Right forelimb (tissue), 1 donor: ENCODE measurements around the gene KDM4B.

Source experiments
- DNase-seq: peaks from one replicate; pipeline ENCODE4 v3.0.0-alpha.2; 2018

KDM4B gene

GRCh38 chr19:5141850-5142724, 173.2 kb downstream of the KDM4B start:
- DNase-seq, result no peak

DNA sequence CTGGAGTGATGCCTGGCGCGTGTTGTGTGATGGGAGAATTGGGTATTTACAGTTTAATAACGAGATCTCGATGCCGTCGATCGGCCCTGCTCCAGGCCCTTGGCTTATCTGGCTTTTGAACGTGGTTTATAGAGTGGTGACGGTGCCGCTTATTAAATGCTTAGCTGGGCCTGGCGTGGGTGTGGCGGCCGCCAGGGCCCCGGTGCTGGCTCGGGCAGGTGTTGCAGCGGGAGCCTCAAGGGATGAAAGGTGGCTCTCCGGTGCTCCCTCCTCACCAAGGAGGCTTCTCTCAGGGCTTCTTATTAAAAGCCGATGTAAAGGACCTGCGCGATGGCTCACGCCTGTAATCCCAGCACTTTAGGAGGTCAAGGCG, 173.8 kb downstream of the KDM4B start:
- no peak for DNase-seq

GRCh38 chr19:5143471-5144411, 174.8 kb downstream of the KDM4B start:
- DNase-seq, result no peak

- no peak for DNase-seq
These were observed 175.7 kb downstream of the KDM4B start for GRCh38 chr19:5144545-5145179.

DNA sequence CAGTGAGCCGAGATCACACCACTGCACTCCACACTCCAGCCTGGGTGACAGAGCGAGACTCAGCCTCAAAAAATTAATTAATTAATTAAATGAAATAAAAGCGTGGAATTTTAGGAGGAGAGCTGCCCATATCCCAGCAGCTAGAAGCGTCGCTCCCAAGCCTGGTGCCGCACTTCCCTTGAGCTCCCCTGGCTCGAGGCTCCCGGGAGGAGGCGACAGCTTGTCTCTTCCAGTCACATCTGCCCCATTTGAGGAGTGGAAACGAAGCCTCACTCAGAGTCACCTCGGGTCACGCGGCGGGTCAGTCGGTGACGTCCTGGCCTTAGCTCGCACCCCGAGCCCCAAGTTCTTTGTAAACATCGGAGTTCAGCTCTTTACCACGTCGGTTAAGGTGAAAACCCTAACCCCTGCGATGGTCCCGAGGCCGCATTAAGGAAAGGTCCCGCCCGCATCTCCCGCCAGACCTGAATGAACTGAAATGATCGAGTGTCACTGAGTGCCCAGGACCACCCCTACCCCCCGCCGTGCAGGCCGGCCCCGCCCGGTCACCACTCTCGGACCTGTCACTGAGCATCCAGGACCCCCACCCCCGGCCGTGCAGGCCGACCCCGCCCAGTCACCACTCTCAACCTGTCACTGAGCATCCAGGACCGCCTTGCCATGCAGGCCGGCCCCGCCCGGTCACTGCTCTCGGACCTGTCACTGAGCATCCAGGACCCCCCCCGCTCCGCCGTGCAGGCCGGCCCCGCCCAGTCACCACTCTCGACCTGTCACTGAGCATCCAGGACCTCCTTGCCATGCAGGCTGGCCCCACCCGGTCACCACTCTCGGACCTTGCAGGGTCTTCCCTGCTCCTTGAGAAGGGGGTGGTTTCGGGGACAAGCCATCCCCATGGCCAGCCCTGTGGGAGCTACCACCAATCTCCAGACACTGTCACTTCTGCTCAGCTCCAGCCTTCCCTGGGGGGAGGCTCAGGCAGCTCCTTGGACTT, 176.9 kb downstream of the KDM4B start:
- DNase-seq, result no peak

DNA sequence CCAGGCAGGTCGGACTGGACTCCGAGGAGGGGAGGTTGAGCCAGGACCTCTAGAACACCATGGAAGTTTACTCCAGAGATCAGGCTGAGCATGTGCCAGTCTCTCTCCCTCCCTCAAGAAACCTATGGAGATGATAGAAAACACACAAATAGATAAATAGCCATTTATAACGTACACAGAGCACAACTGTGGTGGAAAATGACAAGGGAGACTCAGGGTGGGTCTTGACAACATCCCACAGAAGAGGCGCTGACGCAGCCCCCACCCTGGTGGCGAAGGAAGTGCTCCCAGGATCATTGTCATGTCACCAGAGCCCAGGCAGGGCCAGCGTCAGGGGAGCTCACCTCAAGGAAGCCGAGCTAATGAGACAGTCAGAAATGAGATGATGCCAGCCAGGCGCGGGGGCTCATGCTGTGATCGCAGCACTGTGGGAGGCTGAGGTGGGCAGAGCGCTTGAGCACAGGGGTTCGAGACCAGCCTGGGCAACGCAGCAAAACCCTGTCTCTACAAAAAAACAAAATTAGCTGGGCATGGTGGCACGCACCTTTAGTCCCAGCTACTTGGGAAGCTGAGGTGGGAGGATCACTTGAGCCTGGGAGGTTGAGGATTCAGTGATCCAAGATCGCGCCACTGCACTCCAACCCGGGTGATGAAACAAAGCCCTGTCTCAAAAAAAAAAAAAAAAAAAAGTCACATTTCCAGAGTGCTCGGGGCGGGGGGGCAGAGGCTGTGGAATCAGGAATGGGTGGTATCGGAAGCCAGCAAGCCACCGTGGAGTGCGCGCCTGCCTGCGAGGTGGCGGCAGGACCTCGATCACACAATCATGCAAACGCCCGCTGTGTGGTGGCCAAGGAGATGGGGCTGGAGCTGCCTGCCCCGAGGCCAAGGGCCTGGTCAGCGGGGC, 178.4 kb downstream of the KDM4B start:
- DNase-seq, result no peak

GRCh38 chr19:5147978-5148793, 179.3 kb downstream of the KDM4B start:
- DNase-seq, result no peak

DNA sequence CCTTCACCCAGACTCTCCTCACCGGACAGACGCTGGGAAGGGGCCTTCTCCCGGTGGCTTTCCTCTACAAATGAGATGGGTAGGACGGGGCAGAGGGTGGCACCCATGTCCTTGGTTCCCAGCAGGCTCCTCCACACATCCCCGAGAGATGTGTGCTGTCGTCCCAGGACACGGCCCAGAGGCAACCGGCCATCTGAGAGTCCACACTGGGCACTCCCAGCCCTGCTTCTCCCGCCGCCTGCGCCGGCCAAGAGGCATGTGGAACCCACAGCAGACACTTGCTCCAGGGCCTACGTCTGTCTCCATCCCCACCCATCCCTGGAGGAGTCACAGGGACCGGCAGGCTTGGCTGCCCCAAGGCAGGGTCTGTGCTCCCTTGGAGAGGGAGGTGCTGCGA, 179.9 kb downstream of the KDM4B start:
- no peak for DNase-seq

DNA sequence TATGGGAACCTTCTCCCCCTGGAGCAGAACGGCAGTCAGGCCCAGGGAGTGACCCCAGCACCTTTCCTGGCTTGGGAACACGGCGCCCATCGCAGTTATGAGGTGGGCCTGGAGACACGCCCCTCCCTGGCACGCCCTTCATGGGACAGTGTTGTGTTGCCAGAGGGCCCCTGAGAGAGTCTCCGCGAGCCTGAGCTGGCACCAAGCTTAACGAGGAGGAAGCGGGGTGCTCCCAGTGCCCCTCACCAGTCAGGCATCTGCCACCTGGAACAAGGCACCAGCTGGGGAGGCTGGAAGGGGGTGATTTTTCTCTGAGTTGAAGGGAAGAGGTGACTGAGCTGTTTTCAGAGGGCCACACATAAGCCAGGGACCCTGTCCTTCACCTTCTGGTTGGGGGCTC, 180.6 kb downstream of the KDM4B start:
- DNase-seq, result no peak

DNA sequence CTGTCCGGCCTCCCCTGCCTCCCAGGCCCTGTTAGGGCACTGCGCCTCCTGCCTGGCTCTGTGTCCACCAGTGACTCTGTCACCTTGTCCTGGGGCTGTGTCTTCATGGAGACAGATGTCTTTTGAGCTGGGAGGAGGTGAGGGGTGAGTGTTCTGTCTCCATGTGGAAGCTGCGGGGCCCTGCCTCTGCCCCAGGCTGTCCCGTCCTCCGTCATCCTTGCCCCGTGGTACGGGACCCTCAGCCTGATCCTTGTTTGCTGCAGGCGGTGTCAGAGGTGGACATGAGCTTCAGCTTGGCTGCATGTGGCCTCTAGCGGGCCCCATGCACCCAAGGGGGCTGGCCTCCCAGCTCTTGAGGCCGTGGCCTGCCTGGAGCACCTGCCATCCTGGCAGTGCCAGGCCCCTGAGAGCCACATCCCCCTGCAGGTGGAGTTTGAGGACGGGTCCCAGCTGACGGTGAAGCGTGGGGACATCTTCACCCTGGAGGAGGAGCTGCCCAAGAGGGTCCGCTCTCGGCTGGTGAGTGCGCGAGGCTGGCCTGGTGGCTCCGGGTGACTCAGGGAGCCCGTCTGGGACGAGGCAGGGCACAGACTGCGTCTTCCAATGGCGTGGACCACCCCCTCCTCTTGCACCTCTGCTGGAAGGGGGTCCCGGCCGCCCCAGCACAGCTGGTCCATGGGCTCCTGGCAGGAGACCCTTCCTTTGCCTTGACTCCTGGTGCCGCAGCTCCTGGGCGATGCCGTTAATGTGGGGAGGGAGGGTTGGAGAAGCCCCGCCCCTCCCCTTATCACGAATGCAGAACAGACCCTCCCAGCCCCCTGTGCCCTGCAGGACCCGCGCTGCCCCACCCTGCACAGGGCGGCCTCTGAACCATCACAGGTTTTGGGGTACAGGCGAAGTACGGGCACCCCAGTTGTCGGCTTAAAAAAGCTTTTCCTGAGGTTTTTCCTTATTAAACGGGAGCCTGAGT, 181.3 kb downstream of the KDM4B start:
- DNase-seq, result no peak

DNA sequence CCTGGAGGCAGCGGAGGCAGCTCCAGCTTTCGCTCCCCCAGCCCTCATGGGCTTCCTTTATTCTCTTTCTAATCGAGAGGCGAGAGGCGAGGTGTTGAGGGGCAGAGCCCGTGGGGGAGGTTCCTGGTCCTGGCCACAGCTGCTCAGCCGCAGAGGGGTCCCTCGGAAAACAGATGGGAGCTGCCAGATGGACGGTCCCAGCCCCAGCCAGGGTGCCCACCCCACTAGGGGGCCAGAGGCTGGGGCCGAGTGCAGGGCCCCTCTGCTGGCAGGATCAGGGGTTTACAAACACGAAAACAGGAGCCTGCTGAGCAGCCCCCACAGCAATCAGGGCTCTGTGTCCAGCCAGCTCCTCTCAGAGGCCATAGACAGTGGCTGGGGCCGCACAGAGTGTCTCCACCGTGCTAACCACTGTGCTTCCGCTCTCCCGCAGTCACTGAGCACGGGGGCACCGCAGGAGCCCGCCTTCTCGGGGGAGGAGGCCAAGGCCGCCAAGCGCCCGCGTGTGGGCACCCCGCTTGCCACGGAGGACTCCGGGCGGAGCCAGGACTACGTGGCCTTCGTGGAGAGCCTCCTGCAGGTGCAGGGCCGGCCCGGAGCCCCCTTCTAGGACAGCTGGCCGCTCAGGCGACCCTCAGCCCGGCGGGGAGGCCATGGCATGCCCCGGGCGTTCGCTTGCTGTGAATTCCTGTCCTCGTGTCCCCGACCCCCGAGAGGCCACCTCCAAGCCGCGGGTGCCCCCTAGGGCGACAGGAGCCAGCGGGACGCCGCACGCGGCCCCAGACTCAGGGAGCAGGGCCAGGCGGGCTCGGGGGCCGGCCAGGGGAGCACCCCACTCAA, 182.2 kb downstream of the KDM4B start:
- no peak for DNase-seq

DNA sequence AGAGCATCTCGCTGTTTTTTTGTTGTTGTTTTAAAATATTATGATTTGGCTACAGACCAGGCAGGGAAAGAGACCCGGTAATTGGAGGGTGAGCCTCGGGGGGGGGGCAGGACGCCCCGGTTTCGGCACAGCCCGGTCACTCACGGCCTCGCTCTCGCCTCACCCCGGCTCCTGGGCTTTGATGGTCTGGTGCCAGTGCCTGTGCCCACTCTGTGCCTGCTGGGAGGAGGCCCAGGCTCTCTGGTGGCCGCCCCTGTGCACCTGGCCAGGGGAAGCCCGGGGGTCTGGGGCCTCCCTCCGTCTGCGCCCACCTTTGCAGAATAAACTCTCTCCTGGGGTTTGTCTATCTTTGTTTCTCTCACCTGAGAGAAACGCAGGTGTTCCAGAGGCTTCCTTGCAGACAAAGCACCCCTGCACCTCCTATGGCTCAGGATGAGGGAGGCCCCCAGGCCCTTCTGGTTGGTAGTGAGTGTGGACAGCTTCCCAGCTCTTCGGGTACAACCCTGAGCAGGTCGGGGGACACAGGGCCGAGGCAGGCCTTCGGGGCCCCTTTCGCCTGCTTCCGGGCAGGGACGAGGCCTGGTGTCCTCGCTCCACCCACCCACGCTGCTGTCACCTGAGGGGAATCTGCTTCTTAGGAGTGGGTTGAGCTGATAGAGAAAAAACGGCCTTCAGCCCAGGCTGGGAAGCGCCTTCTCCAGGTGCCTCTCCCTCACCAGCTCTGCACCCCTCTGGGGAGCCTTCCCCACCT, 183.3 kb downstream of the KDM4B start:
- no peak for DNase-seq

DNA sequence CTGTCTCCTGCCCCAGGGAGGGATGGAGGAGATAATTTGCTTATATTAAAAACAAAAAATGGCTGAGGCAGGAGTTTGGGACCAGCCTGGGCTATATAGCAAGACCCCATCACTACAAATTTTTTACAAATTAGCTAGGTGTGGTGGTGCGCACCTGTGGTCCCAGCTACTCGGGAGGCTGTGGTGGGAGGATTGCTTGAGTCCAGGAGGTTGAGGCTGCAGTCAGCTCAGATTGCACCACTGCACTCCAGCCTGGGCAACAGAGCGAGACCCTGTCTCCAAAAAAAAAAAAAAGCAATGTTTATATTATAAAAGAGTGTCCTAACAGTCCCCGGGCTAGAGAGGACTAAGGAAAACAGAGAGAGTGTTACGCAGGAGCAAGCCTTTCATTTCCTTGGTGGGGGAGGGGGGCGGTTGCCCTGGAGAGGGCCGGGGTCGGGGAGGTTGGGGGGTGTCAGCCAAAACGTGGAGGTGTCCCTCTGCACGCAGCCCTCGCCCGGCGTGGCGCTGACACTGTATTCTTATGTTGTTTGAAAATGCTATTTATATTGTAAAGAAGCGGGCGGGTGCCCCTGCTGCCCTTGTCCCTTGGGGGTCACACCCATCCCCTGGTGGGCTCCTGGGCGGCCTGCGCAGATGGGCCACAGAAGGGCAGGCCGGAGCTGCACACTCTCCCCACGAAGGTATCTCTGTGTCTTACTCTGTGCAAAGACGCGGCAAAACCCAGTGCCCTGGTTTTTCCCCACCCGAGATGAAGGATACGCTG, 184.0 kb downstream of the KDM4B start:
- DNase-seq, result no peak

GRCh38 chr19:5153601-5154128, 184.8 kb downstream of the KDM4B start:
- DNase-seq, result no peak

DNA sequence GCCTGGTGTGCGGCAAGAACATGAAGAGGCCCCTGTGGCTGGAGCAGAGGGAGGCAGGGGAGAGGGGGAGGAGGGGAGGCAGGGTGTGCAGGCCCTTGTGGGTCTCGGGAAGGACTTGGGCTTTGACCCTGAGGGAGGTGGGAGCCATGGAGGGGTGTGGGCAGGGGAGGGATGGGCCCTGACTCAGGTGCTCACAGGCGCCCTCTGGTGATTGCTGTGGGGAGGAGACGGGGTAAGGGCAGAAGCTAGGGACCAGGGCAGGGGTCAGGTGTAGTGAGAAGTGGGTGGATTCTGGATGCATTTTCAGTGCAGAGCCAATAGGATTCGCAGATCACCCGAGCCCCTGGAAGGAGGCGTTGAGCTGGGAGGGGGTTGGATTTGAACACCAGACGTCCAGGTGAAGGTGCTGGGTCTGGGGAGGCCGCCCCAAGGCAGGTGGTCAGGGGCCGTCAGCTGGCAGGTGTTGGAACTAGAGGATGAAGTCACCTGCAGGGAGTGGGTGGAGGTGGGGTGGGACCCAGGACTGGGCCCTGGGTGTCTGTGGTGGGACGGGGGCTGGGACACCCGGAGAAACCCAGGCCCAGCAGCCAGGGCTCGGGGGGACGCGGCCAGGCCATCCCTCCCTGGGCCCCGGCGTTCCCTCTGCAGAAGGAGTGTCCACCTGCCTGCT, 185.4 kb downstream of the KDM4B start:
- DNase-seq, result no peak
